H7 (cell line): ENCODE results near the gene RAB20. TPM values are rescaled to one million over a fixed set of nuclear protein-coding genes. Genes with fewer than 3 reads are reported as not detected.
"Not testable (repeated sequence)": the region's sequence is repeated elsewhere in the genome, so short reads cannot be mapped to it uniquely, and the experiment has no call there.

Experiments
- DNase-seq: peaks from one replicate; pipeline ENCODE4 v3.0.0; 2012
- H3K27me3 ChIP-seq: 2 replicates; pipeline ENCODE4 v1.6.0; 2011; ENCODE audit warnings: mild to moderate bottlenecking, low read length; ENCODE audit not compliant: control insufficient read depth, insufficient read depth
- H3K36me3 ChIP-seq: replicated peaks from 2 replicates; pipeline ENCODE4 v1.5.1; 2011; ENCODE audit warnings: low read length; ENCODE audit not compliant: control insufficient read depth, insufficient read depth
- H3K4me3 ChIP-seq: 2 replicates; pipeline ENCODE4 v1.5.1; 2011; ENCODE audit warnings: low read depth, mild to moderate bottlenecking, control low read depth, low read length, moderate library complexity; ENCODE audit not compliant: insufficient read depth
- total RNA-seq: library from RNA; depleted of rRNA; stranded (reverse); fragments of >200 nt; shearing (Covaris generic); gene quantifications from 2 replicates; pipeline ENCODE4 v1.2.3, GENCODE V29; 2014

The RAB20 gene
- total RNA-seq, 1 experiment from 2014 or later, result 20.8 TPM

GRCh38 chr13:110507678-110508381, 53.7 kb downstream of the RAB20 start:
- Histone ChIP-seq H3K4me3 (no peak overlapping the region), H3K27me3 (no peaks in the 10 kb centered on the region), H3K36me3 (peaks cover 20% of the 10 kb centered on the region)
- no peak for DNase-seq

- Histone ChIP-seq H3K27me3 (no peaks in the 10 kb centered on the region), H3K36me3 (peaks cover 17% of the 10 kb centered on the region)
These were observed 54.5 kb downstream of the RAB20 start for GRCh38 chr13:110506859-110507566.

GRCh38 chr13:110506396-110506795, 55.1 kb downstream of the RAB20 start:
- H3K27me3 ChIP-seq, result no peaks in the 10 kb centered on the region

More at GRCh38 chr13:110506859-110507566, 54.5 kb downstream of the RAB20 start:
- DNase-seq, result no peak
- H3K4me3 ChIP-seq, result no peak overlapping the region

GRCh38 chr13:110505594-110505993, 55.9 kb downstream of the RAB20 start:
- H3K27me3 ChIP-seq, result no peaks in the 10 kb centered on the region
- peaks cover 17% of the 10 kb centered on the region for H3K36me3 ChIP-seq
- no peak for DNase-seq
- H3K4me3 ChIP-seq, result no peak overlapping the region

More at GRCh38 chr13:110506396-110506795, 55.1 kb downstream of the RAB20 start:
- H3K4me3 ChIP-seq, result no peak overlapping the region
- DNase-seq, result no peak
- peaks cover 17% of the 10 kb centered on the region for H3K36me3 ChIP-seq

- DNase-seq, result no peak
- Histone ChIP-seq H3K4me3 (no peak overlapping the region), H3K36me3 (peaks cover 12% of the 10 kb centered on the region), H3K27me3 (no peaks in the 10 kb centered on the region)
These were observed 57.5 kb downstream of the RAB20 start for GRCh38 chr13:110503979-110504499.

- DNase-seq, result no peak
- H3K4me3 ChIP-seq, result no peak overlapping the region
- peaks cover 14% of the 10 kb centered on the region for H3K36me3 ChIP-seq
- H3K27me3 ChIP-seq, result no peaks in the 10 kb centered on the region
These were observed 58.3 kb downstream of the RAB20 start for GRCh38 chr13:110503037-110503901.

GRCh38 chr13:110501188-110501587, 60.3 kb downstream of the RAB20 start:
- Histone ChIP-seq H3K4me3 (no peak overlapping the region), H3K36me3 (peaks cover 23% of the 10 kb centered on the region), H3K27me3 (no peaks in the 10 kb centered on the region)
- DNase-seq, result no peak

- Histone ChIP-seq H3K36me3 (peaks cover 26% of the 10 kb centered on the region), H3K4me3 (no peak overlapping the region), H3K27me3 (no peaks in the 10 kb centered on the region)
- no peak for DNase-seq
These were observed 61.2 kb downstream of the RAB20 start for GRCh38 chr13:110500341-110500740.

GRCh38 chr13:110499621-110500281, 61.8 kb downstream of the RAB20 start:
- Histone ChIP-seq H3K27me3 (no peaks in the 10 kb centered on the region), H3K4me3 (no peak overlapping the region), H3K36me3 (peaks cover 29% of the 10 kb centered on the region)
- DNase-seq, result no peak

GRCh38 chr13:110498765-110499164, 62.8 kb downstream of the RAB20 start:
- peaks cover 26% of the 10 kb centered on the region for H3K36me3 ChIP-seq
- H3K4me3 ChIP-seq, result no peak overlapping the region
- no peaks in the 10 kb centered on the region for H3K27me3 ChIP-seq
- no peak for DNase-seq

- Histone ChIP-seq H3K36me3 (peaks cover 26% of the 10 kb centered on the region), H3K4me3 (no peak overlapping the region), H3K27me3 (no peaks in the 10 kb centered on the region)
- DNase-seq, result no peak
These were observed 63.2 kb downstream of the RAB20 start for GRCh38 chr13:110498327-110498726.

- not testable (repeated sequence) for H3K4me3 ChIP-seq, H3K27me3 ChIP-seq, DNase-seq
- H3K36me3 ChIP-seq, result peaks cover 26% of the 10 kb centered on the region
These were observed 63.6 kb downstream of the RAB20 start for GRCh38 chr13:110497896-110498295.

- Histone ChIP-seq H3K4me3 (no peak overlapping the region), H3K36me3 (peaks cover 27% of the 10 kb centered on the region), H3K27me3 (no peaks in the 10 kb centered on the region)
- no peak for DNase-seq
These were observed 64.5 kb downstream of the RAB20 start for GRCh38 chr13:110497003-110497402.

- no peak overlapping the region for H3K4me3 ChIP-seq
- H3K36me3 ChIP-seq, result peaks cover 31% of the 10 kb centered on the region
- H3K27me3 ChIP-seq, result no peaks in the 10 kb centered on the region
- no peak for DNase-seq
These were observed 65.2 kb downstream of the RAB20 start for GRCh38 chr13:110496281-110496680.
